Measurements from ENCODE around the gene JAZF1.
"Not testable (repeated sequence)": the region's sequence is repeated elsewhere in the genome, so short reads cannot be mapped to it uniquely, and the experiment has no call there.

JAZF1 gene

GRCh38 chr7:27856703-27857485, 323.7 kb downstream of the JAZF1 start:
- not testable (repeated sequence) for DNase-seq

- DNase-seq = no peak
Observed at GRCh38 chr7:27850531-27850930, 330.1 kb downstream of the JAZF1 start.

GRCh38 chr7:27846388-27846787, 334.2 kb downstream of the JAZF1 start:
- DNase-seq = no peak

- DNase-seq = no peak
Observed at GRCh38 chr7:27843584-27844305, 336.9 kb downstream of the JAZF1 start.

GRCh38 chr7:27842851-27843250, 337.7 kb downstream of the JAZF1 start:
- DNase-seq = no peak

- no peak for DNase-seq
Observed at GRCh38 chr7:27842094-27842692, 338.4 kb downstream of the JAZF1 start.

- no peak for DNase-seq
Observed at GRCh38 chr7:27840760-27841364, 339.7 kb downstream of the JAZF1 start.

GRCh38 chr7:27840313-27840712, 340.3 kb downstream of the JAZF1 start:
- DNase-seq = no peak

- DNase-seq = no peak
Observed at GRCh38 chr7:27839099-27839498, 341.5 kb downstream of the JAZF1 start.

GRCh38 chr7:27836536-27836935, 344.1 kb downstream of the JAZF1 start:
- no peak for DNase-seq

GRCh38 chr7:27835376-27835775, 345.2 kb downstream of the JAZF1 start:
- no peak for DNase-seq

- no peak for DNase-seq
Observed at GRCh38 chr7:27834179-27834921, 346.2 kb downstream of the JAZF1 start.

- DNase-seq = no peak
Observed at GRCh38 chr7:27826357-27826756, 354.2 kb downstream of the JAZF1 start.

GRCh38 chr7:27825891-27826290, 354.7 kb downstream of the JAZF1 start:
- DNase-seq = no peak

GRCh38 chr7:27822245-27822644, 358.4 kb downstream of the JAZF1 start:
- DNase-seq = no peak

- no peak for DNase-seq
Observed at GRCh38 chr7:27812706-27813105, 367.9 kb downstream of the JAZF1 start.

- DNase-seq = no peak
Observed at GRCh38 chr7:27810186-27810585, 370.4 kb downstream of the JAZF1 start.

GRCh38 chr7:27808626-27809025, 372.0 kb downstream of the JAZF1 start:
- no peak for DNase-seq

GRCh38 chr7:27804139-27804538, 376.5 kb downstream of the JAZF1 start:
- DNase-seq = no peak

- no peak for DNase-seq
Observed at GRCh38 chr7:27802999-27803398, 377.6 kb downstream of the JAZF1 start.

GRCh38 chr7:27799212-27799611, 381.4 kb downstream of the JAZF1 start:
- DNase-seq = no peak

- no peak for DNase-seq
Observed at GRCh38 chr7:27795977-27796376, 384.6 kb downstream of the JAZF1 start.

- no peak for DNase-seq
Observed at GRCh38 chr7:27793780-27794179, 386.8 kb downstream of the JAZF1 start.

Measured in NCI-H1092 (cell line).